Aorta (tissue), 5 donors: ENCODE results near the gene MBNL3. TPM values are rescaled to one million over a fixed set of nuclear protein-coding genes. Genes with fewer than 3 reads are reported as not detected.
"Not testable (repeated sequence)": the region's sequence is repeated elsewhere in the genome, so short reads cannot be mapped to it uniquely, and the experiment has no call there.

ENCODE experiments used
- ATAC-seq: fragments of 200-7000 bp; cut with Tn5 transposase; one replicate; pipeline ENCODE4 v1.9.1; 2022; ENCODE audit warnings: moderate library complexity; ENCODE audit not compliant: low FRiP score
- DNase-seq, 2 donors: peaks; one replicate each; pipeline ENCODE4 v3.0.0-alpha.2; 2020
- H3K27ac ChIP-seq, 2 donors: one replicate each; pipeline ENCODE4 v1.5.1; 2013; ENCODE audit warnings: low read length in 2 of 2, mild to moderate bottlenecking in 2 of 2, moderate library complexity in 2 of 2, control low read depth in 1 of 2, inconsistent platforms in 1 of 2, low read depth in 1 of 2
- H3K27me3 ChIP-seq, 2 donors: one replicate each; pipeline ENCODE4 v1.6.1; 2013; ENCODE audit warnings: control low read depth in 1 of 2, low read length in 1 of 2, mild to moderate bottlenecking in 1 of 2, moderate library complexity in 1 of 2; ENCODE audit not compliant: insufficient read depth in 2 of 2, control insufficient read depth in 1 of 2
- H3K36me3 ChIP-seq, 2 donors: one replicate each; pipeline ENCODE4 v1.6.1; 2013; ENCODE audit warnings: control low read depth in 1 of 2, low read length in 1 of 2, mild to moderate bottlenecking in 1 of 2; ENCODE audit not compliant: insufficient read depth in 2 of 2, control insufficient read depth in 1 of 2
- H3K4me1 ChIP-seq, 2 donors: one replicate each; pipeline ENCODE4 v1.6.1; 2013; ENCODE audit warnings: low read length in 2 of 2, control low read depth in 1 of 2, mild to moderate bottlenecking in 1 of 2, moderate library complexity in 1 of 2; ENCODE audit not compliant: insufficient read depth in 2 of 2, control insufficient read depth in 1 of 2
- H3K4me3 ChIP-seq, 2 donors: one replicate each; pipeline ENCODE4 v1.5.1; 2013; ENCODE audit warnings: low read length in 2 of 2, control low read depth in 1 of 2, mild to moderate bottlenecking in 1 of 2
- H3K9me3 ChIP-seq: one replicate; pipeline ENCODE4 v1.6.1; 2013; ENCODE audit warnings: mild to moderate bottlenecking, low read length; ENCODE audit not compliant: control insufficient read depth
- WGBS, 2 donors: extraction: QIAGEN DNeasy Blood & Tissue Kit; methylation state at CpG; one replicate each; pipeline ENCODE4 v1.1.7; 2013; 5-methylcytosine and 5-hydroxymethylcytosine counted together
- intact Hi-C, 2 donors: fragments of 100-400 bp; cut with DNase I; formaldehyde crosslinking; loops; one replicate each; pipeline versions ENCODE4 v1.14.2 to v1.15.0; 2022
- polyA plus RNA-seq, 2 donors: library from polyadenylated mRNA; stranded (reverse); fragments of 200-250 nt; gene quantifications; one replicate each; pipeline ENCODE4 v1.2.3, GENCODE V29; 2013
- total RNA-seq, 2 donors: library from RNA; stranded (reverse); fragmentation: NEBNext Ultra II Directional; extraction: Animal tissue kit (Norgen Biotek cat#: 25700); gene quantifications; one replicate each; pipeline ENCODE4 v1.2.1, GENCODE V29; 2021
- donor health status: healthy with polysubstance abuse.
- donor health status: Bipolar disorder and iron deficiency.
- donor health status: DM: no; HTN: no; CAD: no.
- donor health status: DM: no; HTN: no; CAD: no.
- donor health status: DM: yes; HTN: yes; CAD: no.

Gene MBNL3
- total and polyA plus RNA-seq, 4 donors = 0.31 to 11.7 (median 4.0) TPM

GRCh38 chrX:132330156-132330729, 158.6 kb downstream of the MBNL3 start:
- Histone ChIP-seq H3K9me3 (no peaks in the 10 kb centered on the region), H3K4me3 (no peak overlapping the region), H3K36me3 (no peaks in the 10 kb centered on the region), H3K27me3 (no peaks in the 10 kb centered on the region), H3K27ac (no peak overlapping the region), H3K4me1 (no peaks in the 10 kb centered on the region)
- no peak for DNase-seq
- ATAC-seq = no peak
- WGBS, 2 donors = 73 to 89% methylated on average over 2 of the region's 2 CpGs
- intact Hi-C loops = no loop called here

GRCh38 chrX:132326960-132327359, 161.9 kb downstream of the MBNL3 start:
- H3K9me3 ChIP-seq, ATAC-seq, H3K27me3 ChIP-seq, H3K4me3 ChIP-seq, intact Hi-C loops, H3K4me1 ChIP-seq, H3K27ac ChIP-seq, DNase-seq, H3K36me3 ChIP-seq: not testable (repeated sequence)
- WGBS, 2 donors = 89 to 97% methylated on average over 2 of the region's 2 CpGs
